Testis (tissue), 2 donors: ENCODE measurements around the gene TIMM17A.

Experiments
- POLR2A ChIP-seq: fragments of 450-650 bp; IDR thresholded peaks from one replicate; pipeline ENCODE4 v1.6.1; 2017; ENCODE audit warnings: antibody characterized with exemption, mild to moderate bottlenecking, moderate library complexity
- TF ChIP-seq, protein P1 (sequence below), 3 experiments: fragments of 450-650 bp in 2 of 3; fragments of 200-600 bp in 1 of 3; sonication (generic) in 1 of 3; IDR thresholded peaks; one replicate each; pipeline ENCODE4 v1.5.1; 2016 to 2019; ENCODE audit warnings: antibody characterized with exemption in 3 of 3, mild to moderate bottlenecking in 2 of 3, moderate library complexity in 1 of 3

DNA sequence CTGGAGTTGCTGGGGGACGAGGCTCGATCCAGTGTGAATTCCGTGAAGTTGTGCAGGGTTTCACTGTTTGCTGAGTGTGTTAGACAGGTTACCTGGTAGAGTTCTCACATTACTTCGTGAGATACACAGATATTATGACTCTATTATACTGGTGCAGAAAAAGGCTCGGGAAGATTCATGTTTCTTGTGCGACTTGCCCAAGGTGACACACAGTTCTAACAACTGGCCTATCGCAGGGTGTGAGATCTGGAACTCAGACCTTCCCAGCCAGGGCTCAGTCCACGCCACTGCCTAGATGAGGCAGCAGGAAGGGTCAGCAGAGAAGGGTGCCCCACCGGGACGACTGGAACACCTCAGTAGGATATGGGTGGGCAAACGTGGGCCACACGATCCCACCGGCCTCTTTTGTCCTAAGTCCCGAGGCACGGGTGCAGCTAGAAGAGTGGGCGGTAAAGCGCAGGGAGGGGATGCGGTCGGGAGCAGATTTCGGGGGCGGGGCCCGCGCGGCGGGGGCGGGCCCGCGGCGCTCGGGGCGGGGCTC, 26.8 kb downstream of the TIMM17A start:
- no peak for TF ChIP-seq POLR2A
- TF ChIP-seq, protein P1, sequence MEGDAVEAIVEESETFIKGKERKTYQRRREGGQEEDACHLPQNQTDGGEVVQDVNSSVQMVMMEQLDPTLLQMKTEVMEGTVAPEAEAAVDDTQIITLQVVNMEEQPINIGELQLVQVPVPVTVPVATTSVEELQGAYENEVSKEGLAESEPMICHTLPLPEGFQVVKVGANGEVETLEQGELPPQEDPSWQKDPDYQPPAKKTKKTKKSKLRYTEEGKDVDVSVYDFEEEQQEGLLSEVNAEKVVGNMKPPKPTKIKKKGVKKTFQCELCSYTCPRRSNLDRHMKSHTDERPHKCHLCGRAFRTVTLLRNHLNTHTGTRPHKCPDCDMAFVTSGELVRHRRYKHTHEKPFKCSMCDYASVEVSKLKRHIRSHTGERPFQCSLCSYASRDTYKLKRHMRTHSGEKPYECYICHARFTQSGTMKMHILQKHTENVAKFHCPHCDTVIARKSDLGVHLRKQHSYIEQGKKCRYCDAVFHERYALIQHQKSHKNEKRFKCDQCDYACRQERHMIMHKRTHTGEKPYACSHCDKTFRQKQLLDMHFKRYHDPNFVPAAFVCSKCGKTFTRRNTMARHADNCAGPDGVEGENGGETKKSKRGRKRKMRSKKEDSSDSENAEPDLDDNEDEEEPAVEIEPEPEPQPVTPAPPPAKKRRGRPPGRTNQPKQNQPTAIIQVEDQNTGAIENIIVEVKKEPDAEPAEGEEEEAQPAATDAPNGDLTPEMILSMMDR (IDR thresholded peaks at IDR 0.05), result no peak
